GM12878 (cell line): ENCODE results near the gene ARHGEF26. TPM values are rescaled to one million over a fixed set of nuclear protein-coding genes. Genes with fewer than 3 reads are reported as not detected.

Experiments
- ATAC-seq: fragments of 200-7000 bp; cut with Tn5 transposase; 3 replicates; pipeline ENCODE4 v1.9.1; 2020; ENCODE audit warnings: mild to moderate bottlenecking, moderate library complexity
- BruUV-seq: library from RNA; stranded (reverse); fragments of 400-500 nt; replicated peaks from 2 replicates; lab custom pipeline; 2021; lab: Mats Ljungman, UMichigan
- CTCF ChIA-PET: fragments of 300-600 bp; sonication (Branson Sonifier 250); formaldehyde crosslinking; extraction: SDS; loops from one replicate; lab custom pipeline; 2021; ENCODE audit warnings: inconsistent platforms; lab: Yijun Ruan, JAX
- POLR2A ChIA-PET: fragments of 350-600 bp; formaldehyde crosslinking; extraction: SDS; loops from one replicate; lab custom pipeline; 2021; ENCODE audit warnings: inconsistent platforms; lab: Charles Lee
- RAD21 ChIA-PET: fragments of 300-600 bp; sonication (Branson Sonifier 250); formaldehyde crosslinking; loops from one replicate; lab custom pipeline; 2023; ENCODE audit warnings: antibody characterized with exemption; ENCODE audit not compliant: unreplicated experiment; lab: Charles Lee
- SMC1A ChIA-PET: fragments of 300-600 bp; sonication (Branson Sonifier 250); formaldehyde crosslinking; loops from one replicate; lab custom pipeline; 2023; ENCODE audit not compliant: unreplicated experiment, uncharacterized antibody; lab: Charles Lee
- DNase-seq: peaks from one replicate; pipeline ENCODE4 v3.0.0-alpha.2; 2011; ENCODE audit warnings: low read depth, low spot score
- FAIRE-seq: peaks from 3 replicates; lab custom pipeline; 2011; peaks lifted over from hg19 to GRCh38; lab: Jason Lieb, UNC
- H2AFZ ChIP-seq: 2 replicates; pipeline ENCODE4 v1.6.0; 2011; ENCODE audit warnings: low read depth, low read length, control low read depth; ENCODE audit not compliant: control insufficient read depth
- H3K27ac ChIP-seq: 2 replicates; pipeline ENCODE4 v1.5.1; 2011; ENCODE audit warnings: control low read depth; ENCODE audit not compliant: control insufficient read depth, insufficient read depth
- H3K27me3 ChIP-seq, 2 experiments: replicated peaks in 1 of 2; 2 replicates each; pipeline versions ENCODE4 v1.6.0 to v1.6.1; 2011; ENCODE audit warnings: low read length in 1 of 2; ENCODE audit not compliant: control insufficient read depth in 2 of 2, insufficient read depth in 2 of 2
- H3K36me3 ChIP-seq, 2 experiments: 2 replicates each; pipeline ENCODE4 v1.5.1; 2011; ENCODE audit warnings: low read length in 1 of 2; ENCODE audit not compliant: control insufficient read depth in 2 of 2, insufficient read depth in 2 of 2
- H3K4me1 ChIP-seq: 2 replicates; pipeline ENCODE4 v1.6.1; 2011; ENCODE audit warnings: mild to moderate bottlenecking, low read length, moderate library complexity, mixed read lengths; ENCODE audit not compliant: control insufficient read depth, insufficient read depth
- H3K4me2 ChIP-seq: 2 replicates; pipeline ENCODE4 v1.6.0; 2011; ENCODE audit warnings: control low read depth; ENCODE audit not compliant: control insufficient read depth, insufficient read depth
- H3K4me3 ChIP-seq: fragments of 200-600 bp; sonication (generic); 2 replicates; pipeline ENCODE4 v1.5.1; 2016
- H3K79me2 ChIP-seq: 2 replicates; pipeline ENCODE4 v1.6.0; 2011; ENCODE audit warnings: low read length; ENCODE audit not compliant: control insufficient read depth, insufficient read depth
- H3K9ac ChIP-seq: 2 replicates; pipeline ENCODE4 v1.8.0; 2011; ENCODE audit warnings: low read length, control low read depth, mixed read lengths; ENCODE audit not compliant: control insufficient read depth, insufficient read depth
- H3K9me3 ChIP-seq: replicated peaks from 3 replicates; pipeline ENCODE4 v1.5.1; 2011; ENCODE audit warnings: mild to moderate bottlenecking, low read length; ENCODE audit not compliant: control insufficient read depth, insufficient read depth
- H4K20me1 ChIP-seq: 2 replicates; pipeline ENCODE4 v1.6.0; 2011; ENCODE audit not compliant: control insufficient read depth, insufficient read depth
- BMI1 ChIP-seq: fragments of 450-650 bp; IDR thresholded peaks from 2 replicates; pipeline ENCODE4 v1.6.1; 2016; ENCODE audit warnings: mild to moderate bottlenecking, moderate library complexity, borderline replicate concordance
- CEBPB ChIP-seq, 2 experiments: fragments of 150-350 bp in 1 of 2; IDR thresholded peaks; 2 replicates each; pipeline ENCODE4 v1.6.1; 2012 to 2014; ENCODE audit warnings: low read depth in 2 of 2, low read length in 2 of 2, borderline replicate concordance in 1 of 2, inconsistent platforms in 1 of 2
- E4F1 ChIP-seq: fragments of 450-650 bp; IDR thresholded peaks from 2 replicates; pipeline ENCODE4 v1.6.1; 2018; ENCODE audit warnings: borderline replicate concordance, mild to moderate bottlenecking; ENCODE audit not compliant: partially characterized antibody
- NKRF ChIP-seq: fragments of 450-650 bp; conservative IDR thresholded peaks from 2 replicates; pipeline ENCODE4 v1.6.1; 2017; ENCODE audit warnings: mild to moderate bottlenecking, moderate library complexity
- REST ChIP-seq: IDR thresholded peaks from 2 replicates; pipeline ENCODE4 v1.6.1; 2012; ENCODE audit warnings: mild to moderate bottlenecking, low read depth, low read length
- RUNX3 ChIP-seq: IDR thresholded peaks from 2 replicates; pipeline ENCODE4 v1.6.1; 2012; ENCODE audit warnings: low read length, inconsistent platforms
- SREBF1 ChIP-seq: IDR thresholded peaks from 2 replicates; pipeline ENCODE4 v1.6.1; 2012; ENCODE audit warnings: mild to moderate bottlenecking, low read length
- TCF12 ChIP-seq: IDR thresholded peaks from 2 replicates; pipeline ENCODE4 v1.6.1; 2011; ENCODE audit warnings: low read depth, mild to moderate bottlenecking, low read length
- ZBTB33 ChIP-seq: fragments of 450-650 bp; IDR thresholded peaks from 2 replicates; pipeline ENCODE4 v1.6.1; 2017; ENCODE audit warnings: mild to moderate bottlenecking
- ZNF217 ChIP-seq: fragments of 450-650 bp; IDR thresholded peaks from 2 replicates; pipeline ENCODE4 v1.6.1; 2017; ENCODE audit warnings: antibody characterized with exemption, mild to moderate bottlenecking
- WGBS: methylation state at CpG from one replicate; pipeline ENCODE4 v1.1.6; 2016; ENCODE audit warnings: low lambda C conversion rate; ENCODE audit not compliant: insufficient replicate concordance, insufficient coverage; ENCODE audit errors: missing lambda C conversion rate; 5-methylcytosine and 5-hydroxymethylcytosine counted together
- in situ Hi-C: fragments of 300-500 bp; cut with MboI; formaldehyde crosslinking; loops from 9 replicates; pipeline ENCODE4 v1.14.3; 2018; ENCODE audit warnings: mixed read lengths
- intact Hi-C: fragments of 100-400 bp; cut with micrococcal nuclease; formaldehyde crosslinking; loops from one replicate; pipeline ENCODE4 v1.14.2; 2022; ENCODE audit not compliant: unreplicated experiment
- polyA plus RNA-seq, 11 experiments: library from polyadenylated mRNA; depleted of rRNA in 4 of 11; unstranded in 6 of 11; stranded (reverse) in 5 of 11; fragments of >200 nt; fragmentation: Nextera tagmentation in 4 of 11; fragmentation: Illumina TruSeq in 1 of 11; extraction: Ambion mirVana in 4 of 11; extraction: Trizol in 1 of 11; gene quantifications; 1 replicate in 1 of 11; 2 replicates in 10 of 11; pipeline versions ENCODE4 v1.2.1 to v1.2.3, GENCODE V29; 2011 to 2016; ENCODE audit warnings: inconsistent platforms in 2 of 11, missing spikeins in 2 of 11, low read depth in 1 of 11
- total RNA-seq, 4 experiments: library from RNA; depleted of rRNA in 3 of 4; stranded (reverse); fragments of >200 nt in 3 of 4; fragmentation: Illumina TruSeq in 1 of 4; extraction: Trizol in 1 of 4; gene quantifications; 2 replicates each; pipeline versions ENCODE4 v1.2.1 to v1.2.3, GENCODE V29; 2013 to 2021
- TF ChIP-seq, protein P1 (sequence below): IDR thresholded peaks from 2 replicates; pipeline ENCODE4 v1.6.1; 2012; ENCODE audit warnings: low read depth, low read length, improper control_type of control experiment

The ARHGEF26 gene
- total and polyA plus RNA-seq, 10 of the 15 experiments (the other 5 are each of a cell fraction or from before 2014, with no cell fraction given), result 0.02 to 0.47 (median 0.05) TPM; not detected in 1

DNA sequence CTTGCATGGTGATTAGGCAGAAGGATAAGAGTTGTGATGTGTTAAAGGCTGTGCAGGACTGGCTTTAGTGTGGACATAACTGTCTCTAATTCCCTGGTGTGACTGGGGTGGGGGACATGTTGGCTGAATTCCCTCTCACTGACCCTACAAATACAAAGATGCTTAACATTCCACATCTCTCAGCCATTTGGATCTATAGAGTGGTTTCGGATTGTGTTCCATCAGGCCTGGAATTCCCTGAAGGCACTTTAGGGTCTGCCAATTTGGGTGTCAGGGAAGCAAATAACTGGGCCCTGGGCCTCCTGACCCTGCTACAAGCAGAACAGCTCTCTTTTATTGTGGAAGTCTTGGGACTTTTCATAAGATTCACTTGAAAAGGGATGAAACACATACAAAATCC is 56.2 kb downstream of the ARHGEF26 start (continued):
- TF ChIP-seq NKRF (no peak), REST (no peak)

- 72% methylated on average over 3 of the region's 3 CpGs for WGBS
- H3K9ac ChIP-seq, result no peak overlapping the region
- H3K9me3 ChIP-seq, result no peaks in the 10 kb centered on the region
- DNase-seq (no peak), ATAC-seq (no peak), FAIRE-seq (no peak)
- CTCF ChIA-PET, result interaction anchor here (1.1 kb wide), 1 partner anchor 10 kb away, joined by 4 read pairs; no protein-coding TSS in a partner anchor
- SMC1A ChIA-PET, result interaction anchor here (0.7 kb wide), 1 partner anchor 51 kb away, joined by 3 read pairs; no protein-coding TSS in a partner anchor
- H3K36me3 ChIP-seq, result no peaks in the 10 kb centered on the region
- H3K4me2 ChIP-seq, result no peak overlapping the region
- H4K20me1 ChIP-seq, result no peaks in the 10 kb centered on the region
- no peak overlapping the region for H3K4me3 ChIP-seq
- H3K4me1 ChIP-seq, result no peaks in the 10 kb centered on the region
- in situ Hi-C loops, result no loop called here
- intact Hi-C loops, result no loop called here
- H2AFZ ChIP-seq, result no peak overlapping the region
- H3K79me2 ChIP-seq, result no peaks in the 10 kb centered on the region
- no peaks in the 10 kb centered on the region; a peak in 1 of 4 replicates for H3K27me3 ChIP-seq
- RAD21 ChIA-PET, result no interaction called here
- no peak overlapping the region for H3K27ac ChIP-seq
- BruUV-seq, result no TSS peak
- POLR2A ChIA-PET, result no interaction called here
- TF ChIP-seq E4F1 (no peak), ZNF217 (no peak), CEBPB (IDR thresholded peaks at IDR 0.05; ENCODE audit: borderline replicate concordance in 1 of 2, low read depth in 2 of 2, low read length in 2 of 2) (no peak), RUNX3 (no peak), TCF12 (no peak), ZBTB33 (no peak), BMI1 (no peak), SREBF1 (no peak)
- TF ChIP-seq, protein P1, sequence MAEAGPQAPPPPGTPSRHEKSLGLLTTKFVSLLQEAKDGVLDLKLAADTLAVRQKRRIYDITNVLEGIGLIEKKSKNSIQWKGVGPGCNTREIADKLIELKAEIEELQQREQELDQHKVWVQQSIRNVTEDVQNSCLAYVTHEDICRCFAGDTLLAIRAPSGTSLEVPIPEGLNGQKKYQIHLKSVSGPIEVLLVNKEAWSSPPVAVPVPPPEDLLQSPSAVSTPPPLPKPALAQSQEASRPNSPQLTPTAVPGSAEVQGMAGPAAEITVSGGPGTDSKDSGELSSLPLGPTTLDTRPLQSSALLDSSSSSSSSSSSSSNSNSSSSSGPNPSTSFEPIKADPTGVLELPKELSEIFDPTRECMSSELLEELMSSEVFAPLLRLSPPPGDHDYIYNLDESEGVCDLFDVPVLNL, result no peak
Observed at GRCh38 chr3:154178172-154178571, 57.0 kb downstream of the ARHGEF26 start.
